B cell (primary cell): Measurements from ENCODE around the gene CCR5. TPM values are rescaled to one million over a fixed set of nuclear protein-coding genes. Genes with fewer than 3 reads are reported as not detected.

Experiments used
- ATAC-seq: fragments of 200-7000 bp; cut with Tn5 transposase; one replicate; pipeline ENCODE4 v1.10.0; 2021; ENCODE audit warnings: low read depth, mild to moderate bottlenecking, moderate number of reproducible peaks, moderate library complexity
- CTCF ChIA-PET: fragments of 350-600 bp; sonication (Branson Sonifier 250); formaldehyde crosslinking; loops from one replicate; lab custom pipeline; 2021; ENCODE audit warnings: antibody characterized with exemption, inconsistent platforms; lab: Charles Lee
- POLR2A ChIA-PET: fragments of 350-600 bp; sonication (Branson Sonifier 250); formaldehyde crosslinking; loops from one replicate; lab custom pipeline; 2021; ENCODE audit warnings: antibody characterized with exemption; lab: Charles Lee
- DNase-seq: peaks from one replicate; pipeline ENCODE4 v3.0.0; 2013
- H2AFZ ChIP-seq: 2 replicates; pipeline ENCODE4 v1.6.1; 2012; ENCODE audit warnings: mild to moderate bottlenecking, low read depth, low read length; ENCODE audit not compliant: insufficient read depth, poor library complexity, severe bottlenecking
- H3K27ac ChIP-seq, 2 donors: 1 replicate in 1 of 2; 2 replicates in 1 of 2; pipeline ENCODE4 v1.5.1; 2012 to 2013; ENCODE audit warnings: low read length in 2 of 2, mild to moderate bottlenecking in 2 of 2, moderate library complexity in 1 of 2
- H3K27me3 ChIP-seq, 4 experiments: fragments of 200-600 bp in 1 of 4; sonication (generic) in 1 of 4; replicated peaks in 1 of 4; 1 replicate in 2 of 4; 2 replicates in 2 of 4; pipeline versions ENCODE4 v1.6.1 to v1.7.0; 2013 to 2016; ENCODE audit warnings: low read length in 3 of 4, mild to moderate bottlenecking in 2 of 4, mixed read lengths in 1 of 4, moderate library complexity in 1 of 4; ENCODE audit not compliant: insufficient read depth in 4 of 4, control insufficient read depth in 3 of 4; ENCODE audit errors: control extremely low read depth in 1 of 4
- H3K36me3 ChIP-seq, 2 experiments: replicated peaks in 1 of 2; 1 replicate in 1 of 2; 2 replicates in 1 of 2; pipeline versions ENCODE4 v1.6.1 to v1.7.1; 2013; ENCODE audit warnings: low read length in 1 of 2; ENCODE audit not compliant: insufficient read depth in 2 of 2, control insufficient read depth in 1 of 2; ENCODE audit errors: control extremely low read depth in 1 of 2, extremely low read depth in 1 of 2
- H3K4me1 ChIP-seq, 2 donors: fragments of 200-600 bp in 1 of 2; sonication (generic) in 1 of 2; 1 replicate in 1 of 2; 2 replicates in 1 of 2; pipeline versions ENCODE4 v1.5.1 to v1.6.1; 2013 to 2017; ENCODE audit warnings: low read length in 2 of 2; ENCODE audit not compliant: control insufficient read depth in 2 of 2, insufficient read depth in 2 of 2
- H3K4me2 ChIP-seq: replicated peaks from 2 replicates; pipeline ENCODE3; 2012; ENCODE audit warnings: mild to moderate bottlenecking, low read depth, low read length; ENCODE audit not compliant: poor library complexity, severe bottlenecking
- H3K4me3 ChIP-seq, 5 experiments: fragments of 200-600 bp in 1 of 5; sonication (generic) in 1 of 5; 1 replicate in 3 of 5; 2 replicates in 2 of 5; pipeline versions ENCODE4 v1.5.1 to v1.7.0; 2011 to 2016; ENCODE audit warnings: low read length in 4 of 5, mild to moderate bottlenecking in 4 of 5, low read depth in 2 of 5, control low read depth in 1 of 5, moderate library complexity in 1 of 5; ENCODE audit not compliant: insufficient read depth in 1 of 5; ENCODE audit errors: control extremely low read depth in 1 of 5, extremely low read depth in 1 of 5
- H3K79me2 ChIP-seq: fragments of 200-600 bp; sonication (generic); one replicate; pipeline ENCODE4 v1.6.0; 2016; ENCODE audit warnings: low read length; ENCODE audit not compliant: control insufficient read depth, insufficient read depth
- H3K9ac ChIP-seq: fragments of 200-600 bp; sonication (generic); 2 replicates; pipeline ENCODE4 v1.6.1; 2017; ENCODE audit warnings: mild to moderate bottlenecking, low read length, moderate library complexity
- H3K9me3 ChIP-seq, 3 donors: one replicate each; pipeline versions ENCODE4 v1.6.1 to v1.7.1; 2013; ENCODE audit warnings: low read length in 2 of 3; ENCODE audit not compliant: control insufficient read depth in 2 of 3, insufficient read depth in 1 of 3; ENCODE audit errors: control extremely low read depth in 1 of 3
- H4K20me1 ChIP-seq: 2 replicates; pipeline ENCODE4 v1.6.0; 2012; ENCODE audit warnings: mild to moderate bottlenecking, low read length; ENCODE audit not compliant: insufficient read depth, control insufficient read depth, poor library complexity, severe bottlenecking
- H3K27ac Mint-ChIP-seq: one replicate; pipeline ENCODE4 v1.8.0; 2021; ENCODE audit warnings: mixed read lengths
- H3K27me3 Mint-ChIP-seq: one replicate; pipeline ENCODE4 v1.8.0; 2021; ENCODE audit warnings: mixed read lengths
- H3K4me1 Mint-ChIP-seq: one replicate; pipeline ENCODE4 v1.8.0; 2021; ENCODE audit warnings: mixed read lengths
- H3K4me3 Mint-ChIP-seq: one replicate; pipeline ENCODE4 v1.8.0; 2021; ENCODE audit warnings: mixed read lengths
- H3K9me3 Mint-ChIP-seq: one replicate; pipeline ENCODE4 v1.8.0; 2022; ENCODE audit warnings: mixed read lengths; ENCODE audit not compliant: insufficient read depth
- EZH2 ChIP-seq: IDR thresholded peaks from 2 replicates; pipeline ENCODE4 v1.6.1; 2012; ENCODE audit warnings: borderline replicate concordance, low read depth, mild to moderate bottlenecking, moderate library complexity, low read length; ENCODE audit not compliant: insufficient read depth, poor library complexity, severe bottlenecking
- WGBS: methylation state at CpG from one replicate; pipeline ENCODE4 v1.1.5; 2013; ENCODE audit warnings: missing lambda C conversion rate; ENCODE audit not compliant: insufficient coverage; 5-methylcytosine and 5-hydroxymethylcytosine counted together
- intact Hi-C: fragments of 100-400 bp; cut with micrococcal nuclease; formaldehyde crosslinking; loops from one replicate; pipeline ENCODE4 v1.10.0; 2022
- polyA plus RNA-seq: library from polyadenylated mRNA; depleted of rRNA; stranded (reverse); fragments of >200 nt; gene quantifications from 2 replicates; pipeline ENCODE4 v1.2.3, GENCODE V29; 2012
- total RNA-seq, 2 donors: library from RNA; stranded (reverse); fragments of 120-200 nt in 1 of 2; gene quantifications; 1 replicate in 1 of 2; 2 replicates in 1 of 2; pipeline versions ENCODE4 v1.2.3 to v1.2.4, GENCODE V29; 2013 to 2022
- TF ChIP-seq, protein P1 (sequence below): fragments of 200-600 bp; IDR thresholded peaks from one replicate; pipeline ENCODE4 v1.8.0; 2022; ENCODE audit warnings: antibody characterized with exemption, mild to moderate bottlenecking

CCR5 gene
- total and polyA plus RNA-seq, 2 donors (not counting 1 experiment from before 2014, with no cell fraction given): 0.15 to 0.21 TPM

DNA sequence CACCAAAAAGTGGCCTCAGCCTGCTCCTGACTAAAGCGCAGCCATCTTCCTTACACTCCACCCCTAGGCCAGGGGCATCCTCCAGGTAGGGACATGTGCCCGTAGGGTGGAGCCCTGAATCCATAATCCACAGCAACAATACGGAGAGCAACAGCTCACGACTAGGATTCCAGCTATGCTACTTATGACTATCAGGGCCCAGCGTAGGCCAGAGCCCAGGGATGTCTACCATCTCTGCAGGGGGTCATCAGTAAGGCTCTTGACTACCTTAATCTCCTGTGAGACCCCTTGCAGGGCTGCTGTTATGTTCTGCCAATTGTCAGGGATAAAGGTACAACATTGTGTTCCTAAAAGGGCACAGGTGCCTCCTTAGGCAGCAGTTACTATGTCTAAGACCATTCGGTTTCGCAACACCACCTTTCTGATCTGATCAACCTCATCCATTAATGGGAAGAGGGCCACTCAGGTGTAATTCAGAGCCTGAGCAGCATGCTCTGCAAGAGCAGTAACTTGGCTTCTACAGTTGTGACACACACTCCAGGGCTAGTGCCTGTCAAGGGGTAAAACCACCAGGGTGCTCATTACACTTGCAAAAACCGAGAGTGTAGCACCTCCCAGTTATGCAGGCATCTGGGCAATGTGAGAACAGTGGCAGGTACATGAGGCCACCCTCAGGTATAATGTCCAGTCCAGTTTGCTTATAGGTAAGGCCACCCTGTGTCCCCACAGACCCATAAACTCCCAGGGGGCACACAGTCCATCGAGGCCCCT is 47.3 kb downstream of the CCR5 start:
- H3K27ac Mint-ChIP-seq: no peak overlapping the region
- H3K27me3 Mint-ChIP-seq: no peaks in the 10 kb centered on the region
- DNase-seq (no peak), ATAC-seq (no peak)
- H3K4me1 ChIP-seq: no peaks in the 10 kb centered on the region
- no peaks in the 10 kb centered on the region for H4K20me1 ChIP-seq
- H3K4me3 Mint-ChIP-seq: no peak overlapping the region
- H2AFZ ChIP-seq: no peak overlapping the region
- no peak overlapping the region for H3K4me2 ChIP-seq
- no peaks in the 10 kb centered on the region for H3K9me3 Mint-ChIP-seq
- no peaks in the 10 kb centered on the region for H3K36me3 ChIP-seq
- peaks cover 7% of the 10 kb centered on the region for H3K4me1 Mint-ChIP-seq
- no peaks in the 10 kb centered on the region for H3K79me2 ChIP-seq
- WGBS: 88% methylated on average over 8 of the region's 9 CpGs
- no peak for TF ChIP-seq EZH2
- TF ChIP-seq, protein P1, sequence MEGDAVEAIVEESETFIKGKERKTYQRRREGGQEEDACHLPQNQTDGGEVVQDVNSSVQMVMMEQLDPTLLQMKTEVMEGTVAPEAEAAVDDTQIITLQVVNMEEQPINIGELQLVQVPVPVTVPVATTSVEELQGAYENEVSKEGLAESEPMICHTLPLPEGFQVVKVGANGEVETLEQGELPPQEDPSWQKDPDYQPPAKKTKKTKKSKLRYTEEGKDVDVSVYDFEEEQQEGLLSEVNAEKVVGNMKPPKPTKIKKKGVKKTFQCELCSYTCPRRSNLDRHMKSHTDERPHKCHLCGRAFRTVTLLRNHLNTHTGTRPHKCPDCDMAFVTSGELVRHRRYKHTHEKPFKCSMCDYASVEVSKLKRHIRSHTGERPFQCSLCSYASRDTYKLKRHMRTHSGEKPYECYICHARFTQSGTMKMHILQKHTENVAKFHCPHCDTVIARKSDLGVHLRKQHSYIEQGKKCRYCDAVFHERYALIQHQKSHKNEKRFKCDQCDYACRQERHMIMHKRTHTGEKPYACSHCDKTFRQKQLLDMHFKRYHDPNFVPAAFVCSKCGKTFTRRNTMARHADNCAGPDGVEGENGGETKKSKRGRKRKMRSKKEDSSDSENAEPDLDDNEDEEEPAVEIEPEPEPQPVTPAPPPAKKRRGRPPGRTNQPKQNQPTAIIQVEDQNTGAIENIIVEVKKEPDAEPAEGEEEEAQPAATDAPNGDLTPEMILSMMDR: no peak
- no peak overlapping the region for H3K27ac ChIP-seq
- H3K9ac ChIP-seq: no peak overlapping the region
- H3K27me3 ChIP-seq: peaks cover 0 to 3% (median 0%) of the 10 kb centered on the region in 4 experiments
- CTCF ChIA-PET: no interaction called here
- H3K4me3 ChIP-seq: no peak overlapping the region
- POLR2A ChIA-PET: no interaction called here
- no peaks in the 10 kb centered on the region for H3K9me3 ChIP-seq
- intact Hi-C loops: no loop called here

DNA sequence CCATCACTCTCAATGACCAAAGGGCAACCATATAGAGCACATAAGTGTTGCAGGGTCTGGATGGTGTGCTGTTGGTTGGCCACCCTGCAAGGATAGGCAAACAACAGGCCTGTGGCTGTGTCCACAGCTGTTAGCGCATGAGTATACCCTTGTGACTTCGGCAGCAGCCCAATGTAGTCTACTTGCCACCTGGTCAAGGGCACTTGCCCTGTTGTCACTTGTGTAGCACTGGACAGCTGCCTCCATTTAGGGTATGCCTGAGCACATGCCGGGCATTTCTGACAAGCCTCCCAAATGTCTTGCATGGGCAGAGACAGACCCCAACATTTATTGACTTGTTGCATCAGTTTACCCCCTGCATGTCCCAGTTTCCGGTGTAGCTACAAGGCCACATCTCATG is 49.1 kb downstream of the CCR5 start:
- no peak overlapping the region for H3K27ac ChIP-seq
- no peaks in the 10 kb centered on the region for H3K9me3 Mint-ChIP-seq
- ChIA-PET CTCF (interaction anchor here (1.3 kb wide), 1 partner anchor 24 kb away, joined by 3 read pairs; no protein-coding TSS in a partner anchor), POLR2A (no interaction called here)
- no peak overlapping the region for H3K27ac Mint-ChIP-seq
- peaks cover 7% of the 10 kb centered on the region for H3K4me1 Mint-ChIP-seq
- WGBS: 95% methylated on average over 4 of the region's 4 CpGs
- TF ChIP-seq, protein P1: no peak
- no peak for TF ChIP-seq EZH2
- DNase-seq: no peak
- no peaks in the 10 kb centered on the region for H3K4me1 ChIP-seq
- H3K27me3 ChIP-seq: no peaks in the 10 kb centered on the region
- H2AFZ ChIP-seq: no peak overlapping the region
- no peaks in the 10 kb centered on the region for H3K9me3 ChIP-seq
- H3K79me2 ChIP-seq: no peaks in the 10 kb centered on the region
- H3K27me3 Mint-ChIP-seq: no peaks in the 10 kb centered on the region
- ATAC-seq: no peak
- H3K9ac ChIP-seq: no peak overlapping the region
- intact Hi-C loops: no loop called here
- H3K4me2 ChIP-seq: no peak overlapping the region
- H3K36me3 ChIP-seq: no peaks in the 10 kb centered on the region
- no peak overlapping the region for H3K4me3 Mint-ChIP-seq
- H3K4me3 ChIP-seq: no peak overlapping the region
- H4K20me1 ChIP-seq: no peaks in the 10 kb centered on the region
